IgD-negative memory B cell (primary cell): ENCODE data around the gene PER1. TPM values are rescaled to one million over a fixed set of nuclear protein-coding genes. Genes with fewer than 3 reads are reported as not detected.
"Not testable (repeated sequence)": the region's sequence is repeated elsewhere in the genome, so short reads cannot be mapped to it uniquely, and the experiment has no call there.

Experiments
- H3K27ac Mint-ChIP-seq, 3 donors: one replicate each; pipeline ENCODE4 v1.8.0; 2020 to 2022; ENCODE audit warnings: mild to moderate bottlenecking in 3 of 3, mixed read lengths in 3 of 3, moderate library complexity in 1 of 3
- H3K27me3 Mint-ChIP-seq: one replicate; pipeline ENCODE4 v1.8.0; 2021; ENCODE audit warnings: mixed read lengths
- H3K36me3 Mint-ChIP-seq: one replicate; pipeline ENCODE4 v1.8.0; 2020; ENCODE audit warnings: mild to moderate bottlenecking, mixed read lengths
- H3K4me1 Mint-ChIP-seq, 3 donors: one replicate each; pipeline ENCODE4 v1.8.0; 2020 to 2022; ENCODE audit warnings: mixed read lengths in 3 of 3, mild to moderate bottlenecking in 1 of 3
- H3K4me3 Mint-ChIP-seq, 4 donors: one replicate each; pipeline ENCODE4 v1.8.0; 2020 to 2022; ENCODE audit warnings: mild to moderate bottlenecking in 4 of 4, mixed read lengths in 4 of 4, moderate library complexity in 3 of 4
- H3K9me3 Mint-ChIP-seq, 3 donors: one replicate each; pipeline ENCODE4 v1.8.0; 2020 to 2021; ENCODE audit warnings: mixed read lengths in 3 of 3, mild to moderate bottlenecking in 1 of 3
- polyA plus RNA-seq: library from polyadenylated mRNA; unstranded; fragments of 300-500 nt; fragmentation: Illumina TruSeq; gene quantifications from one replicate; pipeline ENCODE4 v1.2.3, GENCODE V29; 2021

PER1 gene
- polyA plus RNA-seq, 1 donor from 2014 or later, result 12.6 TPM

DNA sequence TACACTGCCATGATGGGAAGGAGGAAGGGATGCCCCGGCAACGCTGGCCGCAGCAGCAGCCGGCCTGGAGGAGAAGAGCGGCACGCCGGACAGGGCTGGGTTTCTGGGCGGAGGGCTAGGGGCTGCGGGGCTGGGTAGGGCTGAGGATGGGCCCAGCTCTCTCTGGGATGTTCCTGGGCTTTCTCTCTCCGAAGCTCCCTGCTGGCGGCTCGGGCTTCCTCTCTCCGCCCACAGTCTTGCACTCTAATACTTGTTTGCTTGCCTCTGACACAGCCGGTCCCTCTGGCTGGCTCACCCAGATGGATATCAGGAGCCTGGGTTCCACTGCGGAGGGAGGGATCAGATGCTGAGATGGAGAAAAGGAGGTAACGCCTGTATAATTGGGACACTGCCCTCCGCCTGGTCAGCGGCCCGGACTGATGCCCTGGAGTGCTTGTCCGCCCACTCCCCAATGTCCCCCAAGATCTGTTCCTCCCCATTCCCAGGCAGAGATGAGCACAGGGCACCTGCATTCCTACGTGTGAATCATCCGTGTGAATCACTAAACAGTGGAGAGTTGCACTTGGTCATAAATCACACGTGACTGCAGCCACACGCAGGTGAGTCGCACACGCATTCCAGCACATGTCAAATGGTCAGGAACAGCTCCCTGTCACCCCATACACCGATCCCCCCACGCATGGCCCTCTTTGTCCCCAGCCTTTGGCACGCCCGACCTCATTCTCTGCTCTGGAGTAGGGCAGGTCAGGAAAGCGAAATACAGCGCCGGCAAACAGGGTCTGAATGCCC is 34.0 kb downstream of the PER1 start, which contains the start of gene ALOXE3:
TSS of gene ALOXE3 (minus strand) at position 535 of the 789 bp plus-strand sequence. CDS start at position 11, 524 bp downstream.
- Mint-ChIP-seq H3K27ac (peak within 1 kb of the TSS; percentile 100), H3K4me1 (peaks cover 30 to 36% (median 30%) of the 10 kb centered on the region in 3 donors), H3K4me3 (peak within 1 kb of the TSS; percentile 87 to 100 (median 98)), H3K9me3 (peaks cover 0 to 5% (median 0%) of the 10 kb centered on the region in 3 donors), H3K27me3 (peaks cover 46% of the 10 kb centered on the region), H3K36me3 (peaks cover 4% of the 10 kb centered on the region)

DNA sequence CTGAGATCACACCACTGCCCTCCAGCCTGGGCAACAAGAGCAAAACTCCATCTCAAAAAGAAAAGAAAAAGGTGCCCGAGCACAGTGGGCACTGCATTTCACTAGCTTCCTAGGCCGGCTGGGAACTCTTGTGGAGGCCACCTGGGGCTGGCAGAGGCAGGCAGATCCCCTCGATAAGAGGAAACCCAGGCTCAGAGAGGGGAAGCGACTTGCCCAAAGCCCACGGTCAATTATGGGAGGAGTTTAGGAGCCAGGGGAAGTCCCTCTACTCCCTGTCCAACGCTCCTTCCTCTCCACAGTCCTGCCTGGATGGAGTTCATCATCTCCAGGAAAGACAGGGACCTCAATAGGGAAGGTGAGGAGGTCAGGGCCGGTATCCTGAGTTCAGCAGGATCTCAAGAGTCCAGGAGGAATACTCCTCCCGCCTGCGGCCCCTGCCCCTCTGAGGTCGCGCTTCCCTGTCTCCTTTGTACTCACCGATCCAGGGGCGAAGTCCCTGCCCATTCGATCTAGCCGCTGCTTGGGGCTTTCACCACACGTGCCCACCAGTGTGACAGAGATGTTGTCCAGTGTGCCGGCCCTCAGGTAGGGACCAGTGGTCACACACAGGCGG is 34.7 kb downstream of the PER1 start:
- Mint-ChIP-seq H3K27me3 (peaks cover 44% of the 10 kb centered on the region), H3K9me3 (peaks cover 0 to 5% (median 0%) of the 10 kb centered on the region in 3 donors), H3K4me3 (peak overlapping the region; percentile 87 to 100 (median 98)), H3K36me3 (peaks cover 4% of the 10 kb centered on the region), H3K4me1 (peaks cover 26 to 31% (median 28%) of the 10 kb centered on the region in 3 donors), H3K27ac (peak overlapping the region in 1 of 3 donors; percentile 100)

DNA sequence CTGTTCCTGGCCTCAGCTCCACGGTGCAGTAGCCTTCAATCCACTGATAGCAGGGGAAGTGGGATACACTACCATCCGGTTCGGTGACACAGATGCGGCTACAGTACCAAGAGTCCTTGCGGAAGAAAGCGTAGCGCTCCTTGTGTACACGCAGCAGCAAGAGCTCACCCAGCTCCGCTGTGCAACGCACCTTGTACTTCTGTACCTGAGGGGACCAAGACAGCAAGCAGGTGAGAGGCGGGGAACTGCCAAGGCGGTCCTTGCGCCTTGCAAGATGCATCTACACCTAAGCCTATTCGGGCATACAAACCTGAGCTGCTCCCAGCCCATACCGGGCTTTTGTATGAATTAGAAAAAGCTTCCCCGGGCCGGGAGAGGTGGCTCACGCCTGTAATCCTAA is 35.4 kb downstream of the PER1 start:
- Mint-ChIP-seq H3K27me3 (peaks cover 45% of the 10 kb centered on the region), H3K4me1 (peaks cover 25 to 30% (median 28%) of the 10 kb centered on the region in 3 donors), H3K36me3 (peaks cover 4% of the 10 kb centered on the region), H3K9me3 (peaks cover 0 to 5% (median 0%) of the 10 kb centered on the region in 3 donors), H3K4me3 (peak overlapping the region in 2 of 4 donors; percentile 3 to 19), H3K27ac (peak overlapping the region in 2 of 3 donors; percentile 36 to 100)

DNA sequence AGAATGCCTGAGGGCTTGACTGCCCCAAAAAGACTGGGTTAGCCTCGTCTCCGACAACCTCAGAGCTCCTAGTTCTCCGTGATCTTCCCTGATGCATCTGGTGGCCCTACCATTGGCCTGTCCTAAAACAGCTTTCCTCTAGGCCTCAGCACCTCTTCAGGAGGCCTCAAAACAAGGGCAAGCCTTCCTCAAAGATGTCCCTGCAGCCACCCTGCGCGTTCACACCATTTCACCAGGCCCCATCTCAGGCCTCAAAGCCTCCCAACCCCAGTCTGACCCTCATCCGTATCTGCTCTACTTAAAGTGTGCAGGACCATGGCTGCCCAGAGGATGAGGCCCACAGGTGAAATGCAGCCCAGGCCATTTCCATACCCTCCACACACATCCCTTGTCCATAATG is 41.3 kb downstream of the PER1 start:
- H3K9me3 Mint-ChIP-seq, result no peaks in the 10 kb centered on the region
- H3K27ac Mint-ChIP-seq, result peak overlapping the region in 1 of 3 donors; percentile 28
- H3K4me1 Mint-ChIP-seq, result peaks cover 0 to 2% (median 2%) of the 10 kb centered on the region in 3 donors
- H3K27me3 Mint-ChIP-seq, result peaks cover 33% of the 10 kb centered on the region
- peak overlapping the region in 2 of 4 donors; percentile 73 to 74 for H3K4me3 Mint-ChIP-seq
- peaks cover 2% of the 10 kb centered on the region for H3K36me3 Mint-ChIP-seq

DNA sequence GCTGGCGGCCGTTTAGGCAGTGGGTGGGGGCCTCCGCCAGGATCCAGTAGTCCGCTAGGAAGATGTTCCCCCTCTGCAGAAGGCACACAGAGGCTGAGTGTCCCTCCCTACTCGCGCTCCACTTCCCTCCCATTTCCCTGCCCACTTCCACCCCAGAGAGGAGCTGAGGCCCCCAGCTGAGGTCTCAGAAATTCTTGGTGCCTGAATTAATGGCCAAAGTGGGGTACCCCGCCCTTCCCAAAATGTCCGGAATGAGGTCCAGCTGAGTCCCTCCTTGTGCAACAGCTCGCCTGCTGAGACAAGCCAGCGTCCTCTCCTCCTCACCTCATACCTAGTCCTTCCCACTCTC is 41.8 kb downstream of the PER1 start:
- Mint-ChIP-seq H3K36me3 (peaks cover 2% of the 10 kb centered on the region), H3K27ac (peak overlapping the region in 1 of 3 donors; percentile 28), H3K4me1 (peaks cover 0 to 2% (median 2%) of the 10 kb centered on the region in 3 donors), H3K27me3 (peaks cover 30% of the 10 kb centered on the region), H3K4me3 (peak overlapping the region in 2 of 4 donors; percentile 66 to 74), H3K9me3 (no peaks in the 10 kb centered on the region)

DNA sequence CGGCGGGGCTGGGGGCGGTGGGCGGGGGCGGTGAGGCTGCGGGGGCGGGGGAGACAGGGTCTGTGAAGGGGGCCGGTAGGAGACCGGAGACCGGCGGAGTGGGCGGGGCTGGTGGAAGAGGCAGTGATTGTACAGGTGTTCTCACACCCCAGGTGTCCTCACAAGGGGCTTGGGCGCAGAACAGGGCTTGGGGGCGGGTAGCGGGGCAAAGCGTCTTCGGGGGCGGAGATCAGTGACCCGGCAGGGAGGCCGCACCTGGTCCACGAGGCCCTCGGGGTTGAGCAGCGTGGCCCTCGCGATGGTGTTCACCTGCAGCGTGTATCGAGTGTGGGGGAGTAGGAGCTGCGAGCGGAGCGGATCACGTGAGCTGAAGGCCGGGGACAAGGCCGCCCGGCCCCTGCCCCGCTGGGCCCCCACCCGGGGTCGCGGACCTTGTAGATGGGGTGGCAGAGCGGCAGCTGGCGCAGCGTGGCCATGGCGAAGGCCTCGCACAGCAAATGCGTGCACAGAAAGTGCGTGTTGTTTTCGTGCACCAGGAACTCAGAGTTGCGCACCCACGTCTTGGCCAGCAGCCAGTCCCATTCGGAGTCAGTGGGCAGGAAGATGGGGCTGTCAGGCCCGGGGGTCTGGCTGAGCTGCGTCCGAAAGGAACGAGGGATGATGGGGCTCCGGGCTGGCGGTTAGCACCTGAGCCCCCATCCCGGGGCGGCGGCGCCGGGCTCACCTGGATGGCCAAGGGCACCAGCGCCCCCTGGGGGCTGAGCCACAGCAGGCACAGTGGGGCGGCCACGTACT is 42.3 kb downstream of the PER1 start:
- H3K9me3 Mint-ChIP-seq, result no peaks in the 10 kb centered on the region
- no peak overlapping the region for H3K27ac Mint-ChIP-seq
- H3K4me1 Mint-ChIP-seq, result peaks cover 0 to 2% (median 2%) of the 10 kb centered on the region in 3 donors
- peaks cover 2% of the 10 kb centered on the region for H3K36me3 Mint-ChIP-seq
- H3K27me3 Mint-ChIP-seq, result peaks cover 24% of the 10 kb centered on the region
- peak overlapping the region in 3 of 4 donors; percentile 18 to 76 (median 67) for H3K4me3 Mint-ChIP-seq

DNA sequence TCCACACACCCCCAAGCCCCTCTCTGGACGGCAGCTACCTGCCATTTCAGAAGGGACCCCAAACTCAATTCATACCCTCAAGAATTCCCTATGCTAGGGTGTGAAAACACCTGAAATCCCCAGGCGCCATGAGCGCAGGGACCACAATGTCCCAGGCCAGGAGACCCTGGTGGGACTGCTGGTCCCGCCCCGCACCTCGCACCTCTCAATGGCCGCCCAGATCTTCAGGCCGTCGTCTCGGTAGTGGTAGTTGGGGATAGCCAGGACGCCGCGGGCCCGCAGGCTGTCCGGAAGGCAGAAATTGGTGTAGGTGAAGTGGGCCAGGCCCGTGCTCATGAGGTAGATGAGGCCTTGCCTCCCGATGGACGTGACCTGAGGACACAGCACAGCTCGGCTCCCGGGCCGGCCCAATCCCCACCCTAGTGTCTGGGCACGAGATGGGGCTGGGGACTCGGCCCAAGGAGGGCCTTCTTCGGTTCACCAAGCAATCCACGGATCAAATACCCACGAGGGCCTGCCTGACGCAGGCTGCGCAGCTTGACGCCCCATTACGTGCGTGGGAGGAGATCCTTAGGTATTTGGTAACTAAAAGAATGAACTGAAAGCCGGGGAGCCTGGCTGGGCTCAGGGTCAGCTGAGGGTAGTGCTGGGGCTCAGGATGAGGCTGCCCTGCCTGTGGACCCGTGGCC is 43.1 kb downstream of the PER1 start:
- Mint-ChIP-seq H3K27ac (peak overlapping the region in 1 of 3 donors; percentile 4), H3K27me3 (peaks cover 19% of the 10 kb centered on the region)

DNA sequence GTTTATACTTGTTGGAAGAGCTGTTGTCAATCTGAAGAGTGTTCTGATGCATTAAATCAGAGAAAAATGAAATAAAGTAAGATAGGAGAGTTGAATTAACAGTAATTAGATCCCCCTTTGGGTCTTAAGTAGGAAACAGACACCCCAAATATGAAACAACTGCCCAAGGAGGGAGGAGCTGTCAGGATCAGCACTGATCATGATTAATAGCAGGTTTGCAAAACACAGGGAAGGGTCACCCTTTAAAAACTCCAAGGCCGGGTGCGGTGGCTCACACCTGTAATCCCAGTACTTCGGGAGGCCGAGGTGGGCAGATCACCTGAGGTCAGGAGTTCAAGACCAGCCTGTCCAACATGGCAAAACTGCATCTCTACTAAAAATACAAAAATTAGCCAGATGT is 45.2 kb downstream of the PER1 start:
- H3K4me1 Mint-ChIP-seq, H3K36me3 Mint-ChIP-seq, H3K27me3 Mint-ChIP-seq, H3K9me3 Mint-ChIP-seq, H3K4me3 Mint-ChIP-seq: not testable (repeated sequence)
- peak overlapping the region in 1 of 3 donors; percentile 4 for H3K27ac Mint-ChIP-seq

More for the DNA sequence above, 43.1 kb downstream of the PER1 start:
- Mint-ChIP-seq H3K4me1 (peaks cover 0 to 2% (median 2%) of the 10 kb centered on the region in 3 donors), H3K9me3 (no peaks in the 10 kb centered on the region), H3K36me3 (peaks cover 2% of the 10 kb centered on the region), H3K4me3 (peak overlapping the region in 3 of 4 donors; percentile 39 to 58 (median 43))

DNA sequence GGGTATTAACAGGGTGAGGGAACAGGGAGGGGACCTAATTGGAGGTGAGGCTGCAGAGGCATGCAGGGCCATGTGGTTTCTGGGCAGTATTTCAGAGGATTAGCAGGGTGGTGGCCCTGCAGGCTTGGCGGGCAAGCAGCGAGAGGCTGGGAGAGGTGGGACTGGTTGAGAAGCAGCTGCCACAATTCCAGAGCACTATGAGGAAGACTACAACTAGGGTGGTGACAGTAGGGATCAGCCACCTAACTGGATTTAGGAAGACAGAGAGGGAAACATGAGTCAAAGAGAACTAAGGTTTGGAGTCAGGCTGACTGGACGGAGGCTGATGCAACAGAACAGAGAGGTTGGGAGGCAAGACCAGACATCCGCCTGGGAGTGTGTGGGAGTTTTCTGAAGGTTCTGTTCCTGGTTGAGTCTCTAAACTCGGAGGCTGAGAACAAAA is 46.2 kb downstream of the PER1 start:
- H3K36me3 Mint-ChIP-seq, result no peaks in the 10 kb centered on the region
- peaks cover 6% of the 10 kb centered on the region for H3K27me3 Mint-ChIP-seq
- no peaks in the 10 kb centered on the region for H3K9me3 Mint-ChIP-seq
- peaks cover 0 to 2% (median 2%) of the 10 kb centered on the region in 3 donors for H3K4me1 Mint-ChIP-seq
- H3K4me3 Mint-ChIP-seq, result peak overlapping the region in 2 of 4 donors; percentile 15 to 79
- H3K27ac Mint-ChIP-seq, result no peak overlapping the region

DNA sequence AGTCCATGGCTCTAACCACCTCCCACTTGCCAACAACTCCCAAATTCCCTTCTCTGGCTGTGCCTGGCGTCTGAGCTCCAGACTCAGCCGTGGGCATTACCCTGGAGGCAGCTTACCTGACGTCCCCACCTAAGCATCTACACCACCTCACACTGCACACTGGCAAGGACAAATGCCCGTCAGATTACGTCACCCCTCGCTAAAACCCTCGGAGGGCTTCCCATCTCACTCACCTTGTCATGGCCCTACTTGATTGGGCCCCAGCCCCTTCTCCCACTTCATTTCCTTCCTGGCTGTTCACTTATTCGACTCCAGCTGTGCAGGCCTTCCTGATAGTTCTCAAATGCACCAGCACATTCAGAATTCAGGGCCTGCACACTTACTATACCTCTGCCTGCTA is 47.3 kb downstream of the PER1 start:
- Mint-ChIP-seq H3K4me1 (peaks cover 0 to 2% (median 2%) of the 10 kb centered on the region in 3 donors), H3K27me3 (no peaks in the 10 kb centered on the region), H3K9me3 (no peaks in the 10 kb centered on the region), H3K36me3 (no peaks in the 10 kb centered on the region), H3K27ac (no peak overlapping the region), H3K4me3 (no peak overlapping the region)

DNA sequence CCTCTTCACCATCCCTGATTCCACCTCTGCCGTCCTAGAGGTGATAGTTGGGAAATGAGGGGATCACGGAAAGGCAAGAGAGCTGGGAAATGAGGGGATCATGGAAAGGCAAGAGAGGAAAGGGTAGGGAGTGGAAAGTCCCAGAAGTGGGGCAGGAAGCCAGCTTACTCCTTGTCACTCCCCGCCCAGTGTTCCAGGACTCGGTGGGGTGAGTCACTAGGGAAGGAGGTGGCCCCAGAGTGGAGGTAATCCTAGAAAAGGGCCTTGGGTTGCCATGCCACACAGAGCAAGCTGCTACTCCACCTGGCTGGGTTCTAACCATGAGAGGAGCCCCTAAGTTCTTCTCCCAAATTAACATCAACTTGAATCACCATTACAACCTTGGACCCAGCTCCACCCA is 48.7 kb downstream of the PER1 start:
- no peaks in the 10 kb centered on the region for H3K27me3 Mint-ChIP-seq
- H3K4me1 Mint-ChIP-seq, result peaks cover 0 to 2% (median 0%) of the 10 kb centered on the region in 3 donors
- no peak overlapping the region for H3K27ac Mint-ChIP-seq
- no peak overlapping the region for H3K4me3 Mint-ChIP-seq
- H3K36me3 Mint-ChIP-seq, result no peaks in the 10 kb centered on the region
- H3K9me3 Mint-ChIP-seq, result no peaks in the 10 kb centered on the region

DNA sequence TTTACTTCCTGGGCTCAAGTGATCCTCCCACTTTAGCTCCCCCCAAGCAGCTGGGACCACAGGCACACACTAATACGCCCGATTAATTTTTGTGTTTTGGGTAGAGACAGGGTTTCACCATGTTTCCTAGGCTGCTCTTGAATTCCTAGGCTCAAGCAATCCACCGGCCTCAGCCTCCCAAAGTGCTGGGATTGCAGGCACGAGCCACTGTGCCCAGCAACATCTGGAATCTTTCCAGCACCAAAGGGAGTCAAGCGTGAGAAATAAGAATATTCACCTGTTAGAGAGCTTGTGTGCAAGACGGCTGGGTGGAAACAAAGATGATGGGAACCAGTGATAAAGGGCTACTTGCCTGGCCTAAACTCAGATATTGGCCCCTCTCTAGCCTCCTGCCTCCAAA is 50.5 kb downstream of the PER1 start:
- no peaks in the 10 kb centered on the region for H3K27me3 Mint-ChIP-seq
- peak overlapping the region in 1 of 3 donors; percentile 35 for H3K27ac Mint-ChIP-seq
- no peaks in the 10 kb centered on the region for H3K9me3 Mint-ChIP-seq
- H3K36me3 Mint-ChIP-seq, result no peaks in the 10 kb centered on the region
- no peaks in the 10 kb centered on the region for H3K4me1 Mint-ChIP-seq
- H3K4me3 Mint-ChIP-seq, result no peak overlapping the region

DNA sequence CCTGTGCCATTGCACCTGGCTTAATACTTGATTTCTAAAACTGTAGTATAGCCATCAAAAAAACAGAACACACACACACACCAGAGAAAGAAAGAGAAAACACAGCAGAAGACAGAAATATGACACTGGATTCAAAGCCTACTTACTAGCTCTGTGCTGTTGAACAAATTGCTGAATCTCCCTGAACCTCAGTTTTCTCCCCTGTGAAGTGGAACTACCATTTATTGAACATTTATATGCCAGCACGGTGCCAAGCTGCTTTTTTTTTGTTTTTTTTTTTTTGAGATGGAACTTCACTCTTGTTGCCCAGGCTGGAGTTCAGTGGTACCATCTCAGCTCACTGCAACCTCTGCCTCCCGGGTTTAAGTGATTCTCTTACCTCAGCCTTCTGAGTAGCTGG is 51.4 kb downstream of the PER1 start:
- no peaks in the 10 kb centered on the region for H3K9me3 Mint-ChIP-seq
- H3K27ac Mint-ChIP-seq, result no peak overlapping the region
- H3K4me3 Mint-ChIP-seq, result no peak overlapping the region
- peaks cover 6% of the 10 kb centered on the region for H3K27me3 Mint-ChIP-seq
- no peaks in the 10 kb centered on the region for H3K4me1 Mint-ChIP-seq
- no peaks in the 10 kb centered on the region for H3K36me3 Mint-ChIP-seq

DNA sequence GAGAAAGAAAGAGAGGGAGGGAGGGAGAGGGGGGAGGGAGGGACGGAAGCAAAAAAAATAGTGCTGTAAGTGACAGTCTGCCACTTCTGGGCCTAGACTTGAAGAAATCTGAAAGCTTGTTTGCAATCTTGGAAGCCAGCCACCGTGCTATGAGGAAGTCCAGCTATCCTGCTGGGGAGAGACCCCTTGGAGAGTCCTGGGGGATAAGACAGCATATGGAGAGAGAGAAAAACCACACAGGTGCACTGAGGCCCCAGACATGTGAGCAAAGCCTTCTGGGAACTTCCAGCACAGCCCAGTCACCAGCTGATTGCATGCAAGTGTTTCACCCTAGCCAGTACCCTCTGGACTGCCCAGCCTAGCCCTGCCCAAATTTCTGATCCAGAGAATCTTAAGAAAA is 52.1 kb downstream of the PER1 start:
- H3K9me3 Mint-ChIP-seq, result no peaks in the 10 kb centered on the region
- H3K27me3 Mint-ChIP-seq, result peaks cover 6% of the 10 kb centered on the region
- H3K36me3 Mint-ChIP-seq, result no peaks in the 10 kb centered on the region
- H3K4me3 Mint-ChIP-seq, result no peak overlapping the region
- no peak overlapping the region for H3K27ac Mint-ChIP-seq
- no peaks in the 10 kb centered on the region for H3K4me1 Mint-ChIP-seq
